ENCODE results near the gene DIS3L2.
"Not testable (repeated sequence)": the region's sequence is repeated elsewhere in the genome, so short reads cannot be mapped to it uniquely, and the experiment has no call there.

Gene DIS3L2

DNA sequence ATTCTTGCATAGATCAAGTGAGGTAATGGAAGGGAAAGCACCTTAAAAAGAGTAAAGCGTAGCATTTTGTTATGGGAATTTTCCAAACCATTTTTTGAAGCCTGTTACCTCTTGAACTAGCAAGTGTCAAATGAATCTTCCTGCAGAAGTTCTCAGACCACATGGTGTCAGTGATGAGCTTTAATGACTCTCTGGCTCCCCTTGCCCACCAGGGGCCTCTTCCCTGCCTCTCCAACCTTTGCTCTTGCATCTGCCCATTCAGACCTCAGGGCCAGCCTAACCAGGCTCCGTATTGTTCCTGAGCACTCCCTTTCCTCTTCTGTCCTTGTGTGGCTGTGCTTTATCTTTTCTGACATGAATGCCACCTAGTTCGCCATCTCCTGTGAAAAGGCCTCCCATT lies 155.9 kb downstream of the DIS3L2 start:
- DNase-seq (ENCODE audit: low spot score) = no peak

DNA sequence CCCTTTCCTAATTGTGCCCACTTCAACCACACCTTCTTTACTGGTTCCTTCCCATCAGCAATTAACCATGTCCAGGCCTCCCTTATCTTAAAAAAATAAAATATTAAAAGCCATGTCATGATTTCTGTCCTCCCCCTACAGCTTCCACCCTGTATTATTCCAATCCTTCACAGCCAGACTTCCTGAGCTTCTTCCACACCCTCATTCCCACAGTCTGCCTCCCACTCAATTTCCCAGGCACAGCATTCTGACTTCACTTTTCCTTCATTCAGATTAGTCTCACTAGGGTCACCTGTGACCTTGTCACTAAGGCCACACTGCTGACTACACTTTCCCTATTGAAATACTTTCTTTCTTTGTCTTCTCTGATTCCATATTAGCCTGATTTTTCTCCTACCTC lies 159.4 kb downstream of the DIS3L2 start:
- no peak for DNase-seq (ENCODE audit: low spot score)

DNA sequence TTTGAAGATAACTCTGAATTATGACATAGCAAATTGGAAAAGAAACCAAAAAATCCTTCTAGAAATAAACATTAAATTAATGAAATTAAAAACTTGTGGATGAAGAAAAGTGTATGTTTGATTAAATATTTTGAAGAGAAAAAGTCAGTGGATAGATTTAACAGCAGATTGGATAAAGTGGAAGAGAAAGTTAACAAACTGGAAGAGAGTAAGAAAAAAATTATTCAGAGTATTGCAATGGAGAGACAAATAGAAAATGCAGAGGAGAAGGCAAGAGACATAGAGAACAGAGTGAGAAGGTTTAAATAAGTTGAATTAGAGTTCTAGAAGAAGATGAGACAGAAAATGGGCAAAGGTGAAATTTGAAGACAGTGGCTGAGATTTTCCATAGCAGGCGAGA lies 162.8 kb downstream of the DIS3L2 start:
- no peak for DNase-seq (ENCODE audit: low spot score)

DNA sequence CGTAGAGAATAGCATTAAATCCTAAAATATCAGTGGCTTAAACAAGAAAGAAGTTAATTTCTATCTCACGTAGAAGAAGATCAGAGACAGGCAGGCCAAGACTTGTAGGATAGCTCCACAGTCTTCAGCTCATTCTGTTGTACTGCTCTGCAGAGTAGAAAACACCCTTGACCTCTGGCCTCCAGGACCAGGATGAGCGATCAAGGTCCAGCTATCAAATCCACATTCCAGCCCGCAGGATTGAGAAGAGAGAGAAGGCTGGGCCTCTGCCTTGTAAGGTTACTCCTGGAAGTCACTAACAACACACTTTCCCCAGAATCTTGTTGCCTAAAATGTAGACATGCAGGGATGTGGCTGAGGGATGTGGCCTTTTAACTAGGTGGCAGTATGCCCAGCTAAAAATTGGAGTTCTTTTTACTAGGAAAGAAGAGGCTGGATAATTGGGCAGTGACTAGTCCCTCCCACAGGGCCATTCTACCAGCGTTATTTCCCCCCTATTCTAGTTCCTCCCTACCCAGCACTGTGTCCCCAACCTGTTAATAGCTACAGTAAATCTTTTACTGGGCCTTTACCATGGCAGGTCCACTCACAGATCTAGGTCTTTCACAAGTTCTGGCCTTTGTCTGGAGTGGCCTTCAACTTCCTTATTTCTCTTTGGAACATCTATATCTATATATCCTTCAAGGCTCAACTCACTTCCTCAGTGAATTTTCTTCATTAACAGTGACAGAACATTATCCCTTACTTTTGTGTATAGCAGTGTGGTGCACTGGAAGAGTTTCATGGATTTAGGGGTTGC lies 165.0 kb downstream of the DIS3L2 start:
- DNase-seq (ENCODE audit: low spot score) = no peak

DNA sequence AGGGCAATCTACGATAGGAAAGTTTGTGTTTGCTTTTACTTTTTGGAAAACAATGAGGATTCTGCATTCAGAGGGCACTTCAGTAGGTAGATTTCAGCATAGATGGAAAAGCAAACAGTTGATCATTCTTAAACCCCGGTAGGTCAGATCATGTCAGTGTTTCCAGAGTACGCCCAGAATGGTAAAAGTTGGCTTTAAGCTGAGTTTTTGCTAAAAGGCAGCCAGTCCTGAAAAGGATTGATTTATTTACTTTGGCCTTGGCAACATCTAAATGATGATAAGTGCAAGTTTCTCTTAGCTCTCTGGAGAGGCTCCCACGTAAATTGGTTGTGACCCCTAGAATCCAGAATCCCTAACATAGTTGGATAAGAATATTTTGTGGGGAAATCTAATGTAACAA lies 168.0 kb downstream of the DIS3L2 start:
- DNase-seq (ENCODE audit: low spot score) = no peak

DNA sequence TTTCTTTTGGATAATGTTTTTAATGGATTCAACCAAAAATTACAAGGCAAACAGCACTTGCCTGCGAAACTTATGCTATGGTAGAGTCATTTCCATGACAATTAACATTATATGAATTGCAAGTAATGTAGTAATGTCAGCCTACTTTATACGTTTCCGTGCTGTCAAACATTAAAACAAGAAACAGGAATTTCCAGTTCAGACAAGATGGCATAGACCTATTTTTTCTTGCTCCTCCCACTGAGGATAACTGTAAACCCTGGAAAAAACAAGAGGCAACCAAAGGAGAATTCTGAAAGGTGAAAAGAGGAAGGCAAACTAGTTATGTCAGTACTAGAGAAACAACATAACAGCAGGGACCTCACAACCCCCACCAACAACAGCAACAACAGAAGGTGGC lies 170.7 kb downstream of the DIS3L2 start:
- DNase-seq (ENCODE audit: low spot score) = no peak

DNA sequence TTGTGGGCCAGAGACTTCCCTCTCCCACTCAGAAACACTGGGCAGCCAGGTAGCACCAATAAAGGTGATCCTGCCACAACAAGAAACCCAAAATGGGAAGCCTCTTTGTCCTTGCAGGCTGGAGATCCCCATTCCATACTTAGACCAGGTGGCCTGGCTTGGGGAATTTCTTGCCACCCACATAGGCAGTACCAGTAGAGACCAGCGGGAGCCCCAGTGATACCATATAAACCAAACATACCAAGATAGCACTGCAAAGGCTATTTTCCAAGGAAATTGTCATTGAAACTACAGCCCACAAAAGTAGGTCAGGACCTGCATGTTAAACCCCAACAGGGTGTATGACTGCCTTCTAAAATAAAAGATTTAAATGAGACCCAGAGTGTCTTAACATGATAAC lies 171.6 kb downstream of the DIS3L2 start:
- no peak for DNase-seq (ENCODE audit: low spot score)

DNA sequence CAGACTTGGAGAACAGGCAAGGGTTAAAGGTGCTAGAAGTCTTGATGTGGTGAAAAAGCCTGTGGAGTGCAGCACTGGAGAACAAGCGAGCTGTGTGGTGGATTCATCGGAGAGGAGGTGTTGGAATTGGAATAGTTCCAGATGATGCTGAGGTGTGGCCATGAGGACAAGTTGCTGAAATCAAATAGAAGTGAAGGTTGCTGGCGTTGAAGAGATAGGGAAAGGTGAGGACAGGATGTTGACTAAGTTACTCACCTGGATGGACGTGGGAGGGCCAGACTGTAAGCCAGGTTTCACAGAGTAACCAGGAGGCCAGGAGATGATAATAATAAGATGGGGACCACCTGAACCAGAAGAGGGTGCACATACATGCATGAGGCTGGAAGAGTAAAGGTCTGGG lies 173.4 kb downstream of the DIS3L2 start:
- DNase-seq (ENCODE audit: low spot score) = no peak

DNA sequence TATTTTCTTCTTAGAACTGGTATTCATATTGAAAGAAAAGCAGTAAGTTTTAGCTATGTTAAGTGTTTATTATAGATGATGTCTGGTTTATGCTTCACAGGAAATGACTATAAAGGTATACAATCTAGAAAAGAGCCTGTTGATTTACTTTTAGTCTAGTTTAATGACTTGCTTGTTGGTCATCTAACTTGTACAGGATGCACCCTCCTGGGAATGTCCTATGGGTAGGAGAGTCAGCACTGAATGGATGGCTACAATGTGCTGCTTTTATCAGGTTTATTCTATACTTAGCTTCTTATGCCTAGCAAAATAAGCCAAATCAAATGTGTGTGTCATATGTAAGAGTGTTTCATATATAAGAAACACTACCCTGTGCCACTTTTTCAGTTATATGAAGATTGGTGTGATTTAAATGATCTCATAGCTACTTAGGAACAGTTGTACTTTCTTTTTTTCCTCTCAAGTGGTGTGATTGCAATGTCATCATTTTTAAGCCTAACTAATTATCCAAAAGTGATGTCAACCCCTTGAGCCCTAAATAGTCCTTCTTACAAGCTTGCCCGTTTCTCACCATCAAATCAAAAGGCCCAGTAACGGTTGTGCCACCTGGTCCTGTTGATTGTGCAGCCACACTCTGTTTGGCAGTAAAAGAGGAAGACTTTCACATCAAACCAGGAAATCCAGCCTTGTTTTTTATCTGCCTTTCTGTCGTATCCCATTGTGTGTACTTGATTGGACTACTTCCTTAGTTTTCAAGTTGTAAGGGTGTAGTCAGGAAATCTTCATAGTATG lies 176.0 kb downstream of the DIS3L2 start:
- no peak for DNase-seq (ENCODE audit: low spot score)

DNA sequence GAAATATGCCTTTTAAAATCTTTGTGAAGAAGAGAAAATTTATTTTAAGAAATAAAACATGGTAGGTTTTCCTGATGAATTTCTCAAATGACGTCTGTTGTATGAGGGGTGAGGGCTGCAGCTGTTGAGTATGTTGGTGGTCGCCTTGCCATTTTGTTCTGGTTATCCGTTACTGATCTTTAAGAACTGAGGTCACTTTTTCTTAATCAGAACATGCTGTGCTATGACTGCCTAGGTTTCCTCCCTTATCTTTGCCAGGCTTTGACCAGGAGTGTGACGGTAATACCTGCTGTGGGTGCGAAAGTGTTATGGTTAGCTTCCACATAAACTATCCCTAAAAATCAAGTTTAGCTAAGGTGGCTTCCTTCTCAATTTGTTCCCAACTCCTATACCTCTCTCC lies 176.9 kb downstream of the DIS3L2 start:
- no peak for DNase-seq (ENCODE audit: low spot score)

DNA sequence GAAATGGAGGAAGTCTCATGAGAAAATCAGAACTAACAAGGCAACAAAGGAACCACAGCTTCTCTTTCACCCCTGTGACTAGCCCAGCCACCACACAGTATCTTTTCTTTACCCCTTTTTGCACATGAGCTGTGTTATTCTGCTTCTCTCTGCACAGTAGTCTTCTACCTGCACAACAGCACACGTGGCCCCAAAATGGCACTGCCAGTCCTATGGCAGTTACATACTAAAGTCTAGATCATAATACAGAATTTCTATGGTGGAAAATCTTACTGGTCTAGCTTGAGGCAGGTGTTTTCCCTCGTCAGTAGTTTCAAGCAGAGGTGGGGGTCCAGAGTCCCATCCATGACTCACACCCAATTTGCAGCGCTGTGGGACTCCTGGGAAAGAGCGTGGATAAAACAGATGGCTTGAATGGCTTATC lies 177.7 kb downstream of the DIS3L2 start:
- DNase-seq (ENCODE audit: low spot score) = no peak

DNA sequence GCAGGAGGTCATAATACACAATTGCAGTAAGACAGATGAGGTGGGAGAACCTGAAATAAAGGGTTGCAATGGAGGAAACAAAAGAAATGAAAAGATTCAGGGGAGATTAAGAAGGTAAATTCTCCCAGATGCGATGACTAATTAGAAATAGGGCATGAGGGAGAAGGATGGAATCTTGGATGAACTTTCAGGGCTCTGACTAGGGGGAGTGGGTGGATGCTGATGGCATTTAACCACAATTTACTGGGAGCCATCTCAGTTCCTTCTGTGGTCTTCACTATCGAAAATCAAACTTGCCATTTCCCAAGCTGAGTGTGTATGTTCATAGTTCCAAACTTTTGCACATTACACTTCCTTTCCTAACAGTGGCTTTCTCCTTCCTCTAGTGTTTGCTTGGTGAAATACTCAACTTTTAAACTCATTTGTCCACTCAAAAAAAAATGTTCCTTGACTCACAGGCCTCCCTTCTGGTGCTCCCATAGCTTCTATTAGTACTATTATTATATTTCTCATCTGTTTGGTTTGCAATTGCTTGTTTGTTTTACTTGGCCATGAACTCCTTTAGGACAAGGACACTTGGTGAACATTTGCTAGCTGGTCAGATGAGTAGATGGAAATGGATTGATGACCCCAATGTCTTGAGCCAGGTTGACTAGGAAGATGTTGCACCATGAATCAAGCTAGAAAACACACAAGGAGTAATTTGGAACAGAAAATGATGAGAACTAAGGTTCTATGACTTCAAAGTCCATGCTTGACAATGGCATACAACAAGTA lies 178.5 kb downstream of the DIS3L2 start:
- no peak for DNase-seq (ENCODE audit: low spot score)

DNA sequence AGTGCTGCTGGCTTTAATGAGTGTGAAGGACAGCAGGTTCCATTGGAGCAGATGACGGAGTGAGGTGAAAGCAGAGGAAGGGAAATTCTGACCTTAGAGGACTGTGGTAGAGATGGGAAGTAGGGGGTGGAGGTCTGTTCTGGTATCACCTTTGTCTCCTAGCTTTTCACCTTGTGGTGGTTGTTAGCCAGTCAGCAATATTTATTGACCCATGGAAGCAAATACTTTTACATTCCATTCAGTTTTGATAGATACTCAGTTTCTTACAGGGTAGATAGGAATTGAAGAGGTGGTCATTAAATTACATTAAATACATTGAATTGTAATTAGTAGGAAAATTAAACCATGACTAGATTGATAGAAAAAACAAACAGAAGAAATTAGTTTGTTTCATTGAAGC lies 180.1 kb downstream of the DIS3L2 start:
- no peak for DNase-seq (ENCODE audit: low spot score)

DNA sequence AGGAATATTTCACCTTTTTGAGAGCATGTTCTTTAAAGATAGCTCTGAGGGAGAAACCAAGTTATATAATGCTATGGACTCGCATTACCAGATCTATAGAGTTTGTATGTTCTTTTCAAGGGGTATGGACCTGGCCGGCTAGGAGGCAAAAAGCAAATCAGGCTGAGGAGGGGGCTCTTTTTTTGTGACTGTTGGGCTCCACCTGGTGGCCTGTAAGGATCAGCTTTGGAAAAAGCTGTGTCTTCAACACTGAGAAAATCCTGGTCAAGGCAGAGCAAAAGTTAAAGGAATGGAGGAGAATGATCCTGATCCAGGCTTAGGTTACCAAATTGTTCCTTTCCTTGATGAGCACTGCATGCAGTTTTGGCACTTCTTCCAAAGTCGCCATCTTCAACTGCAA lies 180.5 kb downstream of the DIS3L2 start:
- DNase-seq (ENCODE audit: low spot score) = no peak

DNA sequence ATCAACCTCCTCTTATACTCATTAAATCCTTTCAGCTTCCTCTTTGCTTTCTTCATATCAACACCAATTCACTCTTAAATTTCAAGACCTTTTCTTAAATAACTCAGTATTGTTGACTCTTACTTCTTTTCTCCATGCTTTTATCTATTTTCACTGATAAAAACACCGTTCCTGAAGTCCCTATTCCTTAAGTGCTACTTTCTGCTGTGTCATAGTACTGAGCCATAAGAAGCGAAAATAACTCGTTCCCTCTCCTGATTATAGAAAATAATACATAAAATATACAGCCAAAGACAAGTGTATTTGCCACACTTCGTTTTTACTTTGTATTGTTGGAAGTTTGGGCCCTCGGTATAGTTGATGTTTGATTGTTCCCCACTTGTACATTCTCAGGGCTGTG lies 181.0 kb downstream of the DIS3L2 start:
- DNase-seq (ENCODE audit: low spot score) = no peak

DNA sequence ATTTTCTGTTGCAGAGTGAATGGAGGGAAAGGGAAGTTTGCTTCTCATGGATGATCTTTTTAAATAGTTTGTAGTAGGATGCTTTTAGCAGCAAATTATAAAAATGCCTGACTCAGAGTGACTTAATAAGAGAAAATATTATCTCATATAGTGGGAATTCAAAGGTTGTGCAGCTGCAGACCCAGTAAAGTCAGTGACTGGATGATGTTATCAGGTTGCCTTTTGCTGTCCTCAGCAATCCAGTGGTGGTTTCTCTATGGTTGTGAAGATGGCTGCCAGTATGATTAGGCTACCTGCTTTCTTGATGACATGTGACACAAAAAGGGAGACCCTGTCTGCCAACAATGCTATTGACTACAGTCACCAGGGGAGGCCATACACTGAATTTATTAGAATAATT lies 184.8 kb downstream of the DIS3L2 start:
- DNase-seq (ENCODE audit: low spot score) = no peak

DNA sequence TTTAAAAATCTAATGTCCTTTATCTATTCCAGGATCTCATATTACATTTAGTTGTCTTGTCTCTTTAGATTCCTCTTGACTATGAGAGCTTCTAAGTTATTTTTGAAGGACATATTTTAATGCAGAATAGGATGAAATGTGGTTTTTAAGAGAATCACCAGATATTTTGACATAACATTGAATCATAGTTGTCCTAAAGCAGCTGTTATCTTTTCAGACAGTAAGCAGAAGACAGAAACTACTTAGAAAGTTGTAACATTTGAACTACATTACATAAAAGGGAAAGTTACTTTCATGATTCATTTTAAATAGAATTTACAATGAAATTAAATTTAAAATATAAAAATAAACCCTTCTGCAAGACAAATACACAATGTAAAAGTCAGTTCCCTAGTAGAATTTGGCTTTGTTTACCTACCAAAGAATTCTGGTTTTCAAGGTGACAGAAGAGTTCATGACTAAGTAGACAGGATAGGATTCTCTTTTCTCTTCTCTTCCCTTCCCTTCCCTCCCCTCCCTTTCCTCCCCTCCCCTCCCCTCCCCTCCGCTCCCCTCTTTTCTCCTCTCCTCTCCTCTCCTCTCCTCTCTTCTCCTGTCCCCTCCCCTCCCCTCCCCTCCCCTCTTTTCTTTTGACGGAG lies 186.0 kb downstream of the DIS3L2 start:
- no peak for DNase-seq (ENCODE audit: low spot score)

DNA sequence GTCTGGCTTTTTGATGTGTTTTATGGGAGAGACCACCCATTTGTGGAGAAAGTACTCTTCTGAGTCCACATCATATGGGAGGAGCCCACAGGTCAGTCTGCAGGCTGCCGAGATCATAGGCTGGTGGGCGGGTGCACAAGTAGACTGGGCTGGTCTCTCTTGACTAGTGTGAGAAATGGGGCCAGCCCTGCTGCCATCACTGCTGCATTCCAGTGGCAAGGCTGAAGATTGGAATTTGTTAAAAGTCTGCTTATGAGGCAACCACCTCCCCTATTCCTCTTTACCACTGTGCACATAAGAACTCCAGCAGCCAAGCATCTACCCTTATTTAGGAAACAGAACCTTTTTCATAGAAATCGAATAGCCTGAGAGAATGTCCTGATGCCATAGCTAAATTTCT lies 200.7 kb downstream of the DIS3L2 start:
- DNase-seq (ENCODE audit: low spot score) = no peak

DNA sequence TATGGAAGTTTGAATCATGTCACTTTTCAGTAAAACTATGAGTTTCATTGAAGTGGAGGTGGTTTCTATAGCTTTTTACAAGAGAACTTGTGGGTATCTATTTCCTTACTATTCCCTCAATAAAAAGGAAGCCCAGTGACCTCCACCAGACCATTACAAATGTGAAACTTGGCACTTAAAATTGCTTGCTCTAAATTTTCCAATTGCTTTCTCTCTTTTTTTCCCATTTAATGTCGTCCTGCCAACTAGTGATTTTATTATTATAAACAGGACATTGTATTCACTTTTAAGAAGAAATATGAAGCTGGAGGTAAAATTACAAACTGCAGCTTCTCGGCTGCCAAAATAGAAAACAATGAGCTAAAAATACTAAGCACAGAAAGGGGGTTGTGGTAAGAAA lies 208.9 kb downstream of the DIS3L2 start:
- no peak for DNase-seq (ENCODE audit: low spot score)

DNA sequence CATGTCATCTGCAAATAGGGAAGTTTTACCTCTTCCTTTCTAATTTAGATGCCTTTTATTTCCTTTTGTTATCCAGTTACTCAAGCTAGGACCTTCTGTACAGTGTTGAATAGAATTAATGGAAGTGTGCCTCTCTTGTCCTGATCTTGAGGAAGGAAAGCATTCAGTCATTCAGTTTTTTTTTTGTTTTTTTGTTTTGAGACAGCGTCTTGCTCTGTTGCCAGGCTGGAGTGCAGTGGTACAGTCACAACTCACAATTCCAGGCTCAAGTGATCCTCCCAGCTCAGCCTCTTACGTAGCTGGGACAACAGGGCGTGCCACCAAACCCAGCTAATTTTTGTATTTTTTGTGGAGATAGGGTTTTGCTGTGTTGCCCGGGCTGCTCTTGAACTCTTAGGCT lies 213.1 kb downstream of the DIS3L2 start:
- no peak for DNase-seq (ENCODE audit: low spot score)

DNA sequence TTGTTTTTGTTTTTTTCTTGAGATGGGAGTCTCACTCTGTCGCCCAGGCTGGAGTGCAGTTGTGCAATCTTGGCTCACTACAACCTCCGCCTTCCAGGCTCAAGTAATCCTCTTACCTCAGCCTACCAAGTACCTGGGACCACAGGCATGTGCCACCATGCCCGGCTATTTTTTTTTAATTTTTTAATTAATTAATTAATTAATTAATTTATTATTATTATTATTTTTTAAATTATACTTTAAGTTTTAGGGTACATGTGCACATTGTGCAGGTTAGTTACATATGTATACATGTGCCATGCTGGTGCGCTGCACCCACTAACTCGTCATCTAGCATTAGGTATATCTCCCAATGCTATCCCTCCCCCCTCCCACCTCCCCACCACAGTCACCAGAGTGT lies 215.1 kb downstream of the DIS3L2 start:
- DNase-seq (ENCODE audit: low spot score) = not testable (repeated sequence)

DNA sequence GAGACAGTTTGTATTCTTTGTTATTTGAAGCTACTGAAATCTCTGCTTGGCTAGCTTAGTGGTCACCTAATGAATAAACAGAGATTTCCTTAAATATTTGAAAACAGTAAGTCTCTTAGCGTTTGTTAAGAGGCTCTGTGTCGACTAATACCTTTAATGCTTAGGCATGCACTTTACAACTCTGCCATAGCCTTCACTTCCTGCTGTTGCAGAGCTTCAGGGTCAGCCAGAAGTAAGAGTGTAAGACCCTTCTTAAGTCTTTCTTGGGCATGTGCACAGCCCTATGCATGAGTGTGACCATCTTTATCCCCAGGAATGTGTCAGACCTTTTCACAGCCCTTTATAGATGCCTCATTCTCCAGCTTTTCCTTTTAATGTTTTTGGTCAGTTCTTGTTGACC lies 221.8 kb downstream of the DIS3L2 start:
- DNase-seq (ENCODE audit: low spot score) = no peak

All from hematopoietic multipotent progenitor cell treated with erythropoietin and hydrocortisone succinate and interleukin-3 and kit ligand, for 15 days (in vitro differentiated cells).